AG04449 (cell line): ENCODE data around the gene TMEM233.

Experiments
- CTCF ChIA-PET: fragments of 350-600 bp; formaldehyde crosslinking; extraction: SDS; loops from one replicate; lab custom pipeline; 2021; ENCODE audit warnings: antibody characterized with exemption; lab: Yijun Ruan, JAX
- POLR2A ChIA-PET: fragments of 400-600, 350-600 bp; formaldehyde crosslinking; extraction: SDS; loops from one replicate; lab custom pipeline; 2020; ENCODE audit warnings: antibody characterized with exemption, inconsistent platforms; lab: Yijun Ruan, JAX
- DNase-seq: peaks from one replicate; pipeline ENCODE4 v3.0.0-alpha.2; 2010; ENCODE audit warnings: low read depth, low spot score
- H3K4me3 ChIP-seq: 2 replicates; pipeline ENCODE4 v1.5.1; 2011; ENCODE audit warnings: low read depth, mild to moderate bottlenecking, control low read depth, low read length
- CTCF ChIP-seq: IDR thresholded peaks from one replicate; pipeline ENCODE4 v1.5.1; 2011; ENCODE audit warnings: mild to moderate bottlenecking, moderate library complexity, low read length, control low read depth, inconsistent platforms; ENCODE audit not compliant: insufficient read depth; ENCODE audit errors: missing control alignments

TMEM233 gene

GRCh38 chr12:119682639-119683252 is 89.2 kb downstream of the TMEM233 start:
- no peak for TF ChIP-seq CTCF
- ChIA-PET CTCF (interaction anchor here (0.8 to 3.1 kb wide), 2 partner anchors 12 to 14 kb away, joined by 3 to 14 read pairs; partner anchors contain the start of gene PRKAB1), POLR2A (no interaction called here)
- no peak overlapping the region for H3K4me3 ChIP-seq
- no peak for DNase-seq

GRCh38 chr12:119683413-119683812 is 89.8 kb downstream of the TMEM233 start:
- no peak for TF ChIP-seq CTCF
- no peak overlapping the region for H3K4me3 ChIP-seq
- no peak for DNase-seq
- ChIA-PET CTCF (interaction anchor here (3.1 kb wide), 1 partner anchor 15 kb away, joined by 14 read pairs; the partner anchor contains the start of gene PRKAB1), POLR2A (no interaction called here)

GRCh38 chr12:119683816-119684215 is 90.2 kb downstream of the TMEM233 start:
- ChIA-PET CTCF (interaction anchor here (3.1 kb wide), 1 partner anchor 16 kb away, joined by 14 read pairs; the partner anchor contains the start of gene PRKAB1), POLR2A (no interaction called here)
- H3K4me3 ChIP-seq: no peak overlapping the region
- no peak for TF ChIP-seq CTCF
- no peak for DNase-seq

GRCh38 chr12:119684711-119685369 is 91.3 kb downstream of the TMEM233 start:
- CTCF ChIA-PET: interaction anchor here (3.3 kb wide), 1 partner anchor 11 kb away, joined by 13 read pairs; no protein-coding TSS in a partner anchor
- H3K4me3 ChIP-seq: no peak overlapping the region
- TF ChIP-seq CTCF: no peak
- POLR2A ChIA-PET: no interaction called here
- DNase-seq: no peak

GRCh38 chr12:119685375-119685774 is 91.8 kb downstream of the TMEM233 start:
- no peak overlapping the region for H3K4me3 ChIP-seq
- DNase-seq: no peak
- no peak for TF ChIP-seq CTCF
- CTCF ChIA-PET: interaction anchor here (3.3 kb wide), 1 partner anchor 10 kb away, joined by 13 read pairs; no protein-coding TSS in a partner anchor
- POLR2A ChIA-PET: no interaction called here

GRCh38 chr12:119686355-119686754 is 92.8 kb downstream of the TMEM233 start:
- DNase-seq: no peak
- H3K4me3 ChIP-seq: no peak overlapping the region
- no peak for TF ChIP-seq CTCF
- POLR2A ChIA-PET: no interaction called here
- CTCF ChIA-PET: interaction anchor here (1.5 to 3.3 kb wide), 2 partner anchors 9 to 95 kb away, joined by 5 to 13 read pairs; no protein-coding TSS in a partner anchor
